Measurements from ENCODE around the gene UBXN4.

UBXN4 gene

DNA sequence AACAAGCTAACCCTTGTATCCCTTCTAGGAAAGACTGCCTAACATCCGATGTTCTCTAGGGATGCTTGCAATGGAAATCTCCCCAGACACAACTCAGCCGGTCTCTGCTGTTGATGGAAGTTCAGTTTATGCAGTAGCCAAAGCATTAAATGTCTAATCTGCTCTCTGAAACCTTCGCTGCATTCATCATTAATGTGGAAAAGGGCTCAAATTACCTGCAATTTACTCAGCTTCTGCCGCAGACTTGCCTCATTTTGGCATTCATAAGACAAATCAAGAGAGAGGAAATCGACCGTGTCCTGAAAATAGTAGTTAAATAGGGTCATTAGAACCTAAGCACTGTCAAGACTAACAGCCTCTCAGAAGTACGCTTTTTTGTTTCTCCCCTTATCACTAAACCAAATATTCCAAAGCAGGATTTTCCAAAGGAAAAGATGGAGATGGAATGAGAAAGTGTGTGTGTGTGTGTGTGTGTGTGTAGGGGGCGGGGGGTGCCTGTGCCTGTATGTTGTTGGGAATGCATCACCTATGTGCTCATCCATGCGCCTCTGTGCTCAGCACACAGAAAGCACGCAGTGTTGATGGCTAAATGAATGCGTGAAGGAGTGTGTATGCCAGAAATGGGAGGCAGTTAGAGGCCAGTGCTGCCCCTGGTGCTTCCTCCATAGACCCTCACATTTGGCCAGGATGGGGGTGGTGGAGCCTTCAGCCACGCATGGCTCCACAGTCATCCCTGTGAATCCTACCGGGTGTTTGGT is 87.9 kb downstream of the UBXN4 start:
- no peaks in the 10 kb centered on the region for H3K9me3 Mint-ChIP-seq
- peaks cover 3% of the 10 kb centered on the region for H3K36me3 Mint-ChIP-seq (ENCODE audit: low read depth)
- DNase-seq (ENCODE audit: low spot score): no peak
- H3K27ac Mint-ChIP-seq: no peak overlapping the region
- no peaks in the 10 kb centered on the region for H3K27me3 Mint-ChIP-seq (ENCODE audit: low read depth)
- peaks cover 7% of the 10 kb centered on the region for H3K4me1 Mint-ChIP-seq (ENCODE audit: low read depth)
- H3K4me3 Mint-ChIP-seq: no peak overlapping the region

DNA sequence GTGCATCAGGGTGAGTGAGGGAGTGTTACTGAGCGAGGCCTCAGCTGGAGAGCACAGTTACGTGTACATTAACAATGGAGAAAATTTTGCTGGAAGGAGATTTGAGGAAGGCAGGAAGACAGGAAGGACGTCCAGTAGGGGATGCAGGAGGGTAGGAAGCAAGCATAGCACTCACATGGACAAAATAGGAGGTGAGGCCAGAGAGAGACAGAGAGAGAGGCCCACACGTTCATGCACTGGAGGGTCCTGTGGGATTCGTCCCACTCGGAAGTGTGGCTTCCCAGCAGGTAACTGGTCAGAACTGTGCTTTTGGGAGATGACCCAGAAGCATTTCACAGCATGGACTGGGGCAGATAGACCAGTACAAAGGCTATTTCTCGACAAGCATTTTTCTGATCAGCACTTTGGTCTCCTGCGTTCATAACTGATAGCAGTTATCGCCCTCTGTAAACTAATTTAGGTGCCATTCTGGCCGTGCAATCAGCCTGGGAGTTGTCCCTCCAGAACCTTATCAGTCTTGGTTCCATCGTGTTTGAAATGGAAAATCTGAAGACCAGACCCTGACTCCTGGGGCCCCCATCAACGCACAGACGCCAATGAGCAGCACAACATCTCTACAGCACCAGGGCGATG is 89.6 kb downstream of the UBXN4 start:
- H3K9me3 Mint-ChIP-seq: no peaks in the 10 kb centered on the region
- peaks cover 4% of the 10 kb centered on the region for H3K4me1 Mint-ChIP-seq (ENCODE audit: low read depth)
- no peak overlapping the region for H3K4me3 Mint-ChIP-seq
- no peak for DNase-seq (ENCODE audit: low spot score)
- H3K36me3 Mint-ChIP-seq (ENCODE audit: low read depth): peaks cover 3% of the 10 kb centered on the region
- no peak overlapping the region for H3K27ac Mint-ChIP-seq
- H3K27me3 Mint-ChIP-seq (ENCODE audit: low read depth): no peaks in the 10 kb centered on the region

DNA sequence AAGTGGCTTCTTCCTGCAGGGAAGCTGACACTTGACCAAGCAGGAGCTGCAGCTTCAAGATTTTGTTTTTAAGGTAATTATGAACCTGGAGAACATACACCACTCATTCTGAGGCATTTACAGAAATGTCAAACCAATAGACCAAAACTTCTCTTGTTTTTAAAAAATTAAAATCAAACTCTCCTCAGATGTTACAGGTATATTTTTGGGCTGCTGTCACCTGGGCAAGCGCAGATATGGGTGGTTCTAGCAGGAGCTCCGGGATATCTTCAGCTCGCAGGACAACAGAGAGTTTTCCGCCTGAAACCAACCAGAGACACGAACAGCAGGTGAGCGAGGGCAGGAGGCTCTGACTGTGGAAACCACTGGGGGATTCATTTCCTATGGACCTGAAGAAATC is 91.2 kb downstream of the UBXN4 start:
- H3K9me3 Mint-ChIP-seq: no peaks in the 10 kb centered on the region
- no peak for DNase-seq (ENCODE audit: low spot score)
- H3K4me3 Mint-ChIP-seq: no peak overlapping the region
- no peak overlapping the region for H3K27ac Mint-ChIP-seq
- H3K4me1 Mint-ChIP-seq (ENCODE audit: low read depth): peaks cover 6% of the 10 kb centered on the region
- peaks cover 5% of the 10 kb centered on the region for H3K36me3 Mint-ChIP-seq (ENCODE audit: low read depth)
- H3K27me3 Mint-ChIP-seq (ENCODE audit: low read depth): no peaks in the 10 kb centered on the region

Measured in T-helper 2 cell treated with Interferon-gamma antibody and Interleukin-4, amounts not matched to agents 5 μg/mL and 100 μg/mL, for 36 hours (primary cell).